HepG2 (cell line): Measurements from ENCODE around the gene EGLN2. TPM values are rescaled to one million over a fixed set of nuclear protein-coding genes. Genes with fewer than 3 reads are reported as not detected.

ENCODE experiments used
- BRF2 ChIP-seq: sonication (generic); formaldehyde crosslinking; IDR thresholded peaks from 2 replicates; pipeline ENCODE4 v1.8.1; 2022; ENCODE audit warnings: mild to moderate bottlenecking, missing genetic modification reagents
- CCDC6 ChIP-seq: sonication (generic); formaldehyde crosslinking; IDR thresholded peaks from 2 replicates; pipeline ENCODE4 v1.8.1; 2022; ENCODE audit warnings: mild to moderate bottlenecking, missing genetic modification reagents, moderate library complexity
- E2F2 ChIP-seq: sonication (generic); formaldehyde crosslinking; IDR thresholded peaks from 2 replicates; pipeline ENCODE4 v1.4.0; 2020; ENCODE audit warnings: missing genetic modification reagents, borderline replicate concordance
- GFI1 ChIP-seq: sonication (generic); formaldehyde crosslinking; IDR thresholded peaks from 2 replicates; pipeline ENCODE4 v1.5.0; 2020; ENCODE audit warnings: missing genetic modification reagents, mild to moderate bottlenecking, borderline replicate concordance
- HMGA1 ChIP-seq: sonication (generic); formaldehyde crosslinking; conservative IDR thresholded peaks from 2 replicates; pipeline ENCODE4 v1.4.0; 2020; ENCODE audit warnings: missing genetic modification reagents
- JUN ChIP-seq: sonication (generic); formaldehyde crosslinking; IDR thresholded peaks from 2 replicates; pipeline ENCODE4 v1.4.0; 2020; ENCODE audit warnings: mild to moderate bottlenecking, missing genetic modification reagents
- KLF11 ChIP-seq: IDR thresholded peaks from 2 replicates; pipeline ENCODE4 v1.6.1; 2016; ENCODE audit warnings: missing compliant biosample characterization
- NCOR1 ChIP-seq: fragments of 200-600 bp; sonication (generic); IDR thresholded peaks from 2 replicates; pipeline ENCODE4 v1.7.0; 2017; ENCODE audit warnings: antibody characterized with exemption, low read length, borderline replicate concordance
- NFYC ChIP-seq: IDR thresholded peaks from 2 replicates; pipeline ENCODE4 v1.6.1; 2016; ENCODE audit warnings: missing genetic modification reagents, missing compliant biosample characterization
- NPAS2 ChIP-seq: sonication (generic); formaldehyde crosslinking; IDR thresholded peaks from 2 replicates; pipeline ENCODE4 v1.8.0; 2022; ENCODE audit warnings: mild to moderate bottlenecking, missing genetic modification reagents, borderline replicate concordance
- NR2F6 ChIP-seq, 2 experiments: IDR thresholded peaks; 2 replicates each; pipeline ENCODE4 v1.6.1; 2016; ENCODE audit warnings: antibody characterized with exemption in 1 of 2, mild to moderate bottlenecking in 1 of 2
- PCBP1 ChIP-seq: fragments of 200-400 bp; formaldehyde crosslinking; IDR thresholded peaks from 2 replicates; pipeline ENCODE4 v1.6.1; 2017; ENCODE audit warnings: mild to moderate bottlenecking, low read depth, low read length, borderline replicate concordance
- PLSCR1 ChIP-seq: sonication (generic); formaldehyde crosslinking; IDR thresholded peaks from 2 replicates; pipeline ENCODE4 v1.5.0; 2020; ENCODE audit warnings: missing genetic modification reagents, mild to moderate bottlenecking, borderline replicate concordance
- REL ChIP-seq: sonication (generic); formaldehyde crosslinking; conservative IDR thresholded peaks from 2 replicates; pipeline ENCODE4 v1.8.0; 2022; ENCODE audit warnings: mild to moderate bottlenecking, missing genetic modification reagents, moderate library complexity
- SIX4 ChIP-seq: sonication (generic); formaldehyde crosslinking; IDR thresholded peaks from 2 replicates; pipeline ENCODE4 v1.4.0; 2020; ENCODE audit warnings: missing genetic modification reagents
- SMC3 ChIP-seq: IDR thresholded peaks from 2 replicates; pipeline ENCODE4 v1.6.1; 2011; ENCODE audit warnings: low read length, improper control_type of control experiment
- TGIF2 ChIP-seq: IDR thresholded peaks from 2 replicates; pipeline ENCODE4 v1.6.1; 2016; ENCODE audit warnings: control low read depth, missing compliant biosample characterization
- ZBTB39 ChIP-seq: sonication (generic); formaldehyde crosslinking; IDR thresholded peaks from 2 replicates; pipeline ENCODE4 v1.5.0; 2020; ENCODE audit warnings: missing genetic modification reagents
- ZBTB43 ChIP-seq: sonication (generic); formaldehyde crosslinking; conservative IDR thresholded peaks from 2 replicates; pipeline ENCODE4 v1.4.0; 2020; ENCODE audit warnings: missing genetic modification reagents
- ZFYVE20 ChIP-seq: sonication (generic); formaldehyde crosslinking; IDR thresholded peaks from 2 replicates; pipeline ENCODE4 v1.8.0; 2023; ENCODE audit warnings: low read depth, mild to moderate bottlenecking, moderate library complexity, missing genetic modification reagents, borderline replicate concordance
- ZNF180 ChIP-seq: sonication (generic); formaldehyde crosslinking; IDR thresholded peaks from 2 replicates; pipeline ENCODE4 v1.4.0; 2020; ENCODE audit warnings: low read depth, missing genetic modification reagents, borderline replicate concordance
- ZNF34 ChIP-seq: sonication (generic); formaldehyde crosslinking; IDR thresholded peaks from 2 replicates; pipeline ENCODE4 v1.4.0; 2020; ENCODE audit warnings: mild to moderate bottlenecking, missing genetic modification reagents, borderline replicate concordance
- ZNF614 ChIP-seq: IDR thresholded peaks from 2 replicates; pipeline ENCODE4 v1.6.1; 2018; ENCODE audit warnings: missing biosample characterization, missing genetic modification reagents, inconsistent platforms, borderline replicate concordance
- ZNF672 ChIP-seq: sonication (generic); formaldehyde crosslinking; IDR thresholded peaks from 2 replicates; pipeline ENCODE4 v1.8.1; 2022; ENCODE audit warnings: missing genetic modification reagents
- polyA plus RNA-seq, 8 experiments: library from polyadenylated mRNA; depleted of rRNA in 3 of 8; stranded (reverse) in 7 of 8; unstranded in 1 of 8; fragments of >200 nt; fragmentation: Illumina TruSeq in 4 of 8; extraction: Trizol in 4 of 8; gene quantifications; 2 replicates each; pipeline versions ENCODE4 v1.2.1 to v1.2.3, GENCODE V29; 2011 to 2016; ENCODE audit warnings: low read depth in 4 of 8, missing spikeins in 1 of 8, mixed read lengths in 1 of 8; ENCODE audit not compliant: insufficient read depth in 1 of 8
- total RNA-seq, 5 experiments: library from RNA; depleted of rRNA; stranded (reverse); fragments of >200 nt; fragmentation: Illumina TruSeq; extraction: Trizol; gene quantifications; 2 replicates each; pipeline ENCODE4 v1.2.3, GENCODE V29; 2016; ENCODE audit warnings: low read depth in 1 of 5

The EGLN2 gene
- total and polyA plus RNA-seq, 2 of the 13 experiments (the other 11 are each of a cell fraction or from before 2014, with no cell fraction given): 16.5 to 40.8 TPM

GRCh38 chr19:40750058-40750873 is 48.7 kb upstream of the EGLN2 start, which contains the start of gene ACTMAP (continued):
- TF ChIP-seq E2F2 (no peak), PLSCR1 (CRISPR knock-in tag) (no peak), NFYC (peak; percentile 90), KLF11 (CRISPR knock-in tag) (no peak; the same call in 1 of the 2 replicates), ZNF672 (no peak), CCDC6 (peak; percentile 15; the same call in 1 of the 2 replicates), ZBTB43 (no peak; the same call in 1 of the 2 replicates), REL (CRISPR knock-in tag) (no peak), ZNF614 (CRISPR knock-in tag) (no peak), GFI1 (CRISPR knock-in tag) (no peak), ZBTB39 (CRISPR knock-in tag) (no peak), SIX4 (CRISPR knock-in tag) (no peak), ZFYVE20 (CRISPR knock-in tag) (no peak), TGIF2 (CRISPR knock-in tag) (no peak), PCBP1 (no peak), ZNF34 (CRISPR knock-in tag) (peak; percentile 72; the same call in 1 of the 2 replicates), NPAS2 (CRISPR knock-in tag) (no peak), ZNF180 (CRISPR knock-in tag) (no peak), NR2F6 (IDR thresholded peaks at IDR 0.05) (peak; percentile 98), NR2F6 (CRISPR knock-in tag; IDR thresholded peaks at IDR 0.05) (peak; percentile 96), HMGA1 (no peak), BRF2 (CRISPR knock-in tag) (no peak), JUN (CRISPR knock-in tag) (no peak), NCOR1 (peak; percentile 96), SMC3 (no peak)
